Psoas muscle (tissue), 8 donors: ENCODE measurements around the gene KRTCAP2. TPM values are rescaled to one million over a fixed set of nuclear protein-coding genes. Genes with fewer than 3 reads are reported as not detected.
"Not testable (repeated sequence)": the region's sequence is repeated elsewhere in the genome, so short reads cannot be mapped to it uniquely, and the experiment has no call there.

ENCODE experiments used
- ATAC-seq, 4 donors: fragments of 200-7000 bp; cut with Tn5 transposase; one replicate each; pipeline ENCODE4 v1.9.1; 2020; ENCODE audit warnings: moderate library complexity in 3 of 4, mild to moderate bottlenecking in 2 of 4
- DNase-seq, 2 donors: peaks; one replicate each; pipeline ENCODE4 v3.0.0-alpha.2; 2020
- H3K27ac ChIP-seq: fragments of 200-600 bp; one replicate; pipeline ENCODE4 v1.8.0; 2022
- H3K27me3 ChIP-seq, 3 donors: fragments of 200-600 bp in 1 of 3; one replicate each; pipeline versions ENCODE4 v1.6.1 to v1.8.0; 2013 to 2022; ENCODE audit warnings: low read length in 2 of 3, mild to moderate bottlenecking in 2 of 3, moderate library complexity in 1 of 3; ENCODE audit not compliant: insufficient read depth in 3 of 3
- H3K36me3 ChIP-seq, 2 donors: fragments of 200-600 bp in 1 of 2; one replicate each; pipeline versions ENCODE4 v1.6.1 to v1.8.0; 2013 to 2022; ENCODE audit warnings: low read depth in 1 of 2, mild to moderate bottlenecking in 1 of 2, moderate library complexity in 1 of 2; ENCODE audit not compliant: insufficient read depth in 1 of 2
- H3K4me1 ChIP-seq: fragments of 200-600 bp; one replicate; pipeline ENCODE4 v1.8.0; 2022
- H3K4me3 ChIP-seq: fragments of 200-600 bp; one replicate; pipeline ENCODE4 v1.8.0; 2022; ENCODE audit warnings: mild to moderate bottlenecking
- H3K9me3 ChIP-seq: fragments of 200-600 bp; one replicate; pipeline ENCODE4 v1.8.0; 2022
- CTCF ChIP-seq: fragments of 200-600 bp; IDR thresholded peaks from one replicate; pipeline ENCODE4 v1.8.0; 2022; ENCODE audit warnings: antibody characterized with exemption
- WGBS, 3 donors: extraction: QIAGEN DNeasy Blood & Tissue Kit; methylation state at CpG; one replicate each; pipeline versions ENCODE4 v1.1.6 to v1.1.7; 2013; 5-methylcytosine and 5-hydroxymethylcytosine counted together
- intact Hi-C, 2 donors: fragments of 100-400 bp; cut with DNase I; formaldehyde crosslinking; loops; one replicate each; pipeline versions ENCODE4 v1.11.0 to v1.14.2; 2022
- polyA plus RNA-seq, 3 donors: library from polyadenylated mRNA; stranded (reverse); fragments of 200-250 nt; gene quantifications; one replicate each; pipeline ENCODE4 v1.2.3, GENCODE V29; 2013
- total RNA-seq, 4 donors: library from RNA; stranded (reverse); fragmentation: NEBNext Ultra II Directional in 2 of 4; extraction: Animal tissue kit (Norgen Biotek cat#: 25700) in 2 of 4; gene quantifications; one replicate each; pipeline versions ENCODE4 v1.2.1 to v1.2.4, GENCODE V29; 2021 to 2023
- donor health status: healthy with polysubstance abuse.
- donor health status: DM: no; HTN: no; CAD: no; lungs with moderate emphysema.
- donor health status: Bipolar disorder and iron deficiency.
- donor health status: healthy.
- donor health status: DM: yes; HTN: yes; CAD: no.
- donor health status: DM: no; HTN: no; CAD: no.
- donor health status: DM: no; HTN: no; CAD: no.
- donor health status: DM: yes; HTN: yes; CAD: no.

The KRTCAP2 gene
- total and polyA plus RNA-seq, 7 donors: 115 to 171 (median 137) TPM

- peak; percentile 84 to 89 (median 86) for ATAC-seq
- peak; percentile 96 for TF ChIP-seq CTCF
- H3K36me3 ChIP-seq: no peaks in the 10 kb centered on the region
- peak overlapping the region; percentile 60 for H3K27ac ChIP-seq
- intact Hi-C loops: no loop called here
- H3K9me3 ChIP-seq: no peaks in the 10 kb centered on the region
- peak overlapping the region; percentile 71 for H3K4me3 ChIP-seq
- WGBS, 3 donors: 0 to 2% (median 0%) methylated on average over 38 of the region's 38 CpGs
- H3K27me3 ChIP-seq: no peaks in the 10 kb centered on the region
- peak; percentile 89 to 93 for DNase-seq
- H3K4me1 ChIP-seq: peaks cover 21% of the 10 kb centered on the region
These were observed 20.3 kb upstream of the KRTCAP2 start for GRCh38 chr1:155193275-155193990.

DNA sequence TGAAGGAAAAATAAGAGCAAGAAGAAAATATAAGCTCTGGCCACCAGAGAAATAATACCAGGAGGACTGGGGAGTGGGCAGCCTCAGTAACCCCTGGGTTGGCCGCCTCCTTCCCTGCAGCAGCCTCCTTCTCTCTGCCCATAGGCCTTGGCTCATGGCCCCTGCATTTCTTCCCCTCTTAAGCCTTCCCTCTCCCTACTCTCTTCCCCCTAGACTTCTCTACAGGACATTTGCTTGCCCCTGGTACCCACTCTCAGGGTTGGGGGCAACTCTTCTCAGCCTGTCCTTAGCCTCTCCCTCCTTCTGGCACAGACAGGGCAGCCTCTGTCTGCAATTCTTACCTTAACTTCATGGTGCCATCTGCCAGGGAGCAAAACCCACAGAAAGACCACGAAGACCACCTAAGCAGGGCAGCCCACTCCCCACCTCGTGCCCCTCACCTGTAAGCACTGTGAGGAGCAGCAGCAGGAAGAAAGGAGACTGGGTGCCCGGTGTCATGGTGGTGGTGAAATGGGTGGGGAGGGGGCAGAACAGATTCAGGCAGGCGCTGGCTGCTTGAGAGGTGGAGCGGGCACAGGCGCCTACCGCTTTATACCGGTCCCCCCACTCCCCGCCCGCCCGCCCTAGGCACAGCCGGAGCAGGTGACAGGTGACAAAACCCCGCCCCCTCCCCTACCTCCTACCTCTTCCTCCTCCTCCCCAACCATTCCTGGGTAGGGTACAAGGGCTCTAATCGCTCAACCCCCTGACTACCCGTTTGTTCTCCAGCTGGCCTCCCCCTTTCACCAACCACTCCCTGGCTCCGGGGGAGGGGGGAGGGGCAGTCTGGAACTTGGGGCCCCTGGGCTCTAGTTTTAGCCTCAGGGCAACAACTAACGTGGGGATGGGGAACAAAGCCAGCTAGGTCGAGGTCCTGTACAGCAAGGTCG is 19.5 kb upstream of the KRTCAP2 start:
- no peak for ATAC-seq
- no peak for DNase-seq
- Histone ChIP-seq H3K4me1 (peaks cover 21% of the 10 kb centered on the region), H3K27me3 (no peaks in the 10 kb centered on the region), H3K36me3 (no peaks in the 10 kb centered on the region), H3K9me3 (no peaks in the 10 kb centered on the region), H3K4me3 (peak overlapping the region; percentile 71), H3K27ac (peak overlapping the region; percentile 60)
- WGBS, 3 donors: 38 to 61% (median 54%) methylated on average over 9 to 20 of the region's 20 CpGs
- no peak for TF ChIP-seq CTCF
- intact Hi-C loops: no loop called here

- Histone ChIP-seq H3K9me3 (no peaks in the 10 kb centered on the region), H3K4me1 (peaks cover 18% of the 10 kb centered on the region), H3K36me3 (no peaks in the 10 kb centered on the region), H3K4me3 (no peak overlapping the region), H3K27me3 (no peaks in the 10 kb centered on the region), H3K27ac (no peak overlapping the region)
- peak in 1 of 2 donors; percentile 56 for DNase-seq
- WGBS, 3 donors: 91 to 93% (median 92%) methylated on average over 14 to 17 of the region's 17 CpGs
- ATAC-seq: no peak
- no peak for TF ChIP-seq CTCF
- intact Hi-C loops: no loop called here
These were observed 18.8 kb upstream of the KRTCAP2 start for GRCh38 chr1:155191904-155192303.

- DNase-seq: not testable (repeated sequence)
These were observed 16.8 kb upstream of the KRTCAP2 start for GRCh38 chr1:155189926-155190325.

DNA sequence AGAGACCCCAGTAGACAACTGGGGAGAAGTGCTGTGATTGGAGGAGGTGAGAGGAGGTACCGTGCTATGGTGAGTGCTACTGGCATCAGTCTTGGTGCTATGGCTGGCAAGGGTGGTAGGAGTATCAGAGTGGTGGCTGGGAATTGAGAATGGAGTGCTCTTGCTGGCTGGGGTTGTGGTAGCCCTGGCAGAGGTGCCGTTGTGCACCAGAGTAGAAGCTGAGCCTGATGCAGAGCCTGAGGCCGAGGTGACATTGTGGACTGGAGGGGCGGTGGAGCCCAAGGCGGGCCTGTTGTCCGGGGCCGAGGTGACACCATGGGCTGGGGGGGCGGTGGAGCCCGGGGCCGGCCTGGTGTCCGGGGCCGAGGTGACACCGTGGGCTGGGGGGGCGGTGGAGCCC is 15.2 kb upstream of the KRTCAP2 start:
- intact Hi-C loops: no loop called here
- Histone ChIP-seq H3K4me1 (peaks cover 13% of the 10 kb centered on the region), H3K4me3 (no peak overlapping the region), H3K27me3 (no peaks in the 10 kb centered on the region), H3K27ac (no peak overlapping the region), H3K9me3 (no peaks in the 10 kb centered on the region), H3K36me3 (no peaks in the 10 kb centered on the region)
- ATAC-seq (no peak), DNase-seq (peak in 1 of 2 donors; percentile 36)
- 87 to 89% (median 88%) methylated on average over 6 to 14 of the region's 14 CpGs for WGBS, 3 donors
- TF ChIP-seq CTCF: no peak

More at GRCh38 chr1:155189926-155190325, 16.8 kb upstream of the KRTCAP2 start:
- intact Hi-C loops, H3K27me3 ChIP-seq, ATAC-seq, H3K4me3 ChIP-seq, H3K27ac ChIP-seq, H3K9me3 ChIP-seq, H3K36me3 ChIP-seq: not testable (repeated sequence)
- peaks cover 19% of the 10 kb centered on the region for H3K4me1 ChIP-seq
- 92 to 96% (median 93%) methylated on average over 21 to 25 of the region's 45 CpGs for WGBS, 3 donors
